MM.1S (cell line): ENCODE results near the gene PTCHD1.

Source experiments
- EZH2 ChIP-seq: fragments of 300-600 bp; sonication (generic); optimal IDR thresholded peaks from 2 replicates; pipeline ENCODE3; 2017; ENCODE audit warnings: low read depth, mild to moderate bottlenecking, antibody characterized with exemption, low read length, mixed read lengths
- EZH2phosphoT487 ChIP-seq: fragments of 300-600 bp; sonication (generic); IDR thresholded peaks from 2 replicates; pipeline ENCODE4 v1.6.1; 2018; ENCODE audit warnings: antibody characterized with exemption, low read length
- TF ChIP-seq, protein P1 (sequence below): fragments of 300-600 bp; sonication (generic); IDR thresholded peaks from 2 replicates; pipeline ENCODE4 v1.5.1; 2016; ENCODE audit warnings: antibody characterized with exemption, low read length, mixed read lengths

DNA sequence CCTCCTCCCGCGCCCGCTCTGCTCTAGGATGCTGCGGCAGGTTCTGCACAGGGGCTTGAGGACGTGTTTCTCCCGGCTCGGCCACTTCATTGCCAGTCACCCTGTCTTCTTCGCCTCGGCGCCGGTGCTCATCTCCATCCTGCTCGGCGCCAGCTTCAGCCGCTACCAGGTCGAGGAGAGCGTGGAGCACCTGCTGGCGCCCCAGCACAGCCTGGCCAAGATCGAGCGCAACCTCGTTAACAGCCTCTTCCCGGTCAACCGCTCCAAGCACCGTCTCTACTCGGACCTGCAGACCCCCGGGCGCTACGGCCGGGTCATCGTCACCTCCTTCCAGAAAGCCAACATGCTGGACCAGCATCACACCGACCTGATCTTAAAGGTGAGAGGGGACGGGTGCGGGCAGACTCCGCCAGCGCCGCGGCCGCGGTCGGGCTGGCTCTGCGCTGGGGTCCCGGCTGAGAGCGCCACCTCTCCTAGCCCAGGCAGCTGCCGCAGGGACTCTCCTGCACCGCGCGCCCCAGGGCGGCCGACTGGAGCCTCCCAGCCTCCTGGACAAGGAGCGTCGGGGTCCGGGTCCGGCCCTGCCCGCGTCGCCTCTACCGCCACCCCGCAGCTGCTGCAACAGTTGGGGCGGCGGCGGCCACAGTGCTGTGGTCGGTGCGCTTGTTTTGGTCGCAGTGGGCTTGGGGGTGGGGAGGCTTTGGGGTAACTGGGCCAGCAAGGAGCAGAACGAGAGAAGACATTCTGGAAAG, at the start of gene PTCHD1:
- TF ChIP-seq, protein P1, sequence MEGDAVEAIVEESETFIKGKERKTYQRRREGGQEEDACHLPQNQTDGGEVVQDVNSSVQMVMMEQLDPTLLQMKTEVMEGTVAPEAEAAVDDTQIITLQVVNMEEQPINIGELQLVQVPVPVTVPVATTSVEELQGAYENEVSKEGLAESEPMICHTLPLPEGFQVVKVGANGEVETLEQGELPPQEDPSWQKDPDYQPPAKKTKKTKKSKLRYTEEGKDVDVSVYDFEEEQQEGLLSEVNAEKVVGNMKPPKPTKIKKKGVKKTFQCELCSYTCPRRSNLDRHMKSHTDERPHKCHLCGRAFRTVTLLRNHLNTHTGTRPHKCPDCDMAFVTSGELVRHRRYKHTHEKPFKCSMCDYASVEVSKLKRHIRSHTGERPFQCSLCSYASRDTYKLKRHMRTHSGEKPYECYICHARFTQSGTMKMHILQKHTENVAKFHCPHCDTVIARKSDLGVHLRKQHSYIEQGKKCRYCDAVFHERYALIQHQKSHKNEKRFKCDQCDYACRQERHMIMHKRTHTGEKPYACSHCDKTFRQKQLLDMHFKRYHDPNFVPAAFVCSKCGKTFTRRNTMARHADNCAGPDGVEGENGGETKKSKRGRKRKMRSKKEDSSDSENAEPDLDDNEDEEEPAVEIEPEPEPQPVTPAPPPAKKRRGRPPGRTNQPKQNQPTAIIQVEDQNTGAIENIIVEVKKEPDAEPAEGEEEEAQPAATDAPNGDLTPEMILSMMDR = no peak
- no peak for TF ChIP-seq EZH2
- TF ChIP-seq EZH2phosphoT487 = no peak
